Stimulated activated CD4-positive, alpha-beta T cell treated with anti-CD3 and anti-CD28 coated beads, Interleukin-1b, Interleukin-23, amount 100 ng/mL, for 1 hour (primary cell): ENCODE data around the gene KCTD11.

Experiments used
- DNase-seq, 2 donors: peaks; one replicate each; pipeline ENCODE4 v3.0.0-alpha.2; 2020; ENCODE audit warnings: low read depth in 2 of 2

Gene KCTD11

GRCh38 chr17:7374353-7374752 lies 22.4 kb downstream of the KCTD11 start:
- no peak for DNase-seq

GRCh38 chr17:7379134-7379533 lies 27.2 kb downstream of the KCTD11 start:
- no peak for DNase-seq

- no peak for DNase-seq
These were observed 28.4 kb downstream of the KCTD11 start for GRCh38 chr17:7380321-7380720.

GRCh38 chr17:7380855-7381683 lies 29.1 kb downstream of the KCTD11 start, which contains the start of gene TNK1:
TNK1 (plus strand) TSS chr17:7381089; CDS start chr17:7382927, 1,838 bp downstream.
- no peak for DNase-seq

- DNase-seq, result no peak
These were observed 30.9 kb downstream of the KCTD11 start for GRCh38 chr17:7382901-7383300.

- no peak for DNase-seq
These were observed 31.4 kb downstream of the KCTD11 start for GRCh38 chr17:7383371-7383741.

GRCh38 chr17:7383742-7384488 lies 32.0 kb downstream of the KCTD11 start:
- DNase-seq, result peak; percentile 49 to 60

- no peak for DNase-seq
These were observed 32.6 kb downstream of the KCTD11 start for GRCh38 chr17:7384489-7385081.

GRCh38 chr17:7388856-7389255 lies 36.9 kb downstream of the KCTD11 start:
- DNase-seq, result no peak

- no peak for DNase-seq
These were observed 38.3 kb downstream of the KCTD11 start for GRCh38 chr17:7389924-7390910.

GRCh38 chr17:7391307-7391706 lies 39.3 kb downstream of the KCTD11 start:
- DNase-seq, result no peak

- no peak for DNase-seq
These were observed 41.0 kb downstream of the KCTD11 start for GRCh38 chr17:7392696-7393612.

GRCh38 chr17:7393613-7394451 lies 41.9 kb downstream of the KCTD11 start:
- peak; percentile 23 to 37 for DNase-seq

- peak; percentile 52 to 78 for DNase-seq
These were observed 42.7 kb downstream of the KCTD11 start, which contains the start of gene PLSCR3 for GRCh38 chr17:7394452-7395191. PLSCR3 (minus strand) TSS chr17:7394525; CDS start chr17:7394110, 415 bp downstream.

- no peak for DNase-seq
These were observed 44.2 kb downstream of the KCTD11 start for GRCh38 chr17:7396147-7396546.

- DNase-seq, result no peak
These were observed 46.6 kb downstream of the KCTD11 start for GRCh38 chr17:7398612-7399011.

- no peak for DNase-seq
These were observed 51.2 kb downstream of the KCTD11 start for GRCh38 chr17:7403043-7403726.

GRCh38 chr17:7403727-7403976 lies 51.7 kb downstream of the KCTD11 start:
- DNase-seq, result no peak
